ENCODE data around the gene MVB12B. TPM values are rescaled to one million over a fixed set of nuclear protein-coding genes. Genes with fewer than 3 reads are reported as not detected.

The MVB12B gene
- total and polyA plus RNA-seq, 8 donors = 2.3 to 21.9 (median 6.4) TPM

- Histone ChIP-seq H3K9me3 (no peaks in the 10 kb centered on the region), H3K4me1 (peaks cover 0 to 38% (median 9%) of the 10 kb centered on the region in 4 donors), H3K36me3 (peaks cover 0 to 20% (median 10%) of the 10 kb centered on the region in 4 donors), H3K27me3 (no peaks in the 10 kb centered on the region), H3K27ac (peak overlapping the region in 4 of 5 donors; percentile 52 to 79 (median 63)), H3K4me3 (no peak overlapping the region)
- peak; percentile 72 to 73 for DNase-seq
- no peak for TF ChIP-seq CTCF (IDR thresholded peaks at IDR 0.05)
- TF ChIP-seq POLR2AphosphoS5 (IDR thresholded peaks at IDR 0.05) = peak in 2 of 3 donors; percentile 24 to 35
- WGBS, 5 donors = 64 to 82% (median 70%) methylated on average over 17 of the region's 17 CpGs
- intact Hi-C loops (cut with DNase I; ENCODE audit: low total_unique reads) = no loop called here
Measured at GRCh38 chr9:126471084-126471624, 144.5 kb downstream of the MVB12B start.

- peak overlapping the region in 2 of 5 donors; percentile 52 to 79 for H3K27ac ChIP-seq
- WGBS, 5 donors = 68 to 79% (median 76%) methylated on average over 7 of the region's 7 CpGs
- no peak for TF ChIP-seq POLR2AphosphoS5 (IDR thresholded peaks at IDR 0.05)
- TF ChIP-seq POLR2A (IDR thresholded peaks at IDR 0.05) = no peak
- no peak for TF ChIP-seq CTCF (IDR thresholded peaks at IDR 0.05)
- TF ChIP-seq EP300 (IDR thresholded peaks at IDR 0.05) = no peak
- DNase-seq = no peak
- H3K4me3 ChIP-seq = no peak overlapping the region
- H3K36me3 ChIP-seq = peaks cover 0 to 20% (median 8%) of the 10 kb centered on the region in 4 donors
- H3K9me3 ChIP-seq = no peaks in the 10 kb centered on the region
- H3K4me1 ChIP-seq = peaks cover 0 to 38% (median 9%) of the 10 kb centered on the region in 4 donors
- H3K27me3 ChIP-seq = no peaks in the 10 kb centered on the region
- intact Hi-C loops (cut with DNase I; ENCODE audit: low total_unique reads) = no loop called here
Measured at GRCh38 chr9:126472198-126472947, 145.7 kb downstream of the MVB12B start.

- DNase-seq = no peak
- H3K9me3 ChIP-seq = no peaks in the 10 kb centered on the region
- H3K27me3 ChIP-seq = no peaks in the 10 kb centered on the region
- TF ChIP-seq CTCF (IDR thresholded peaks at IDR 0.05) (no peak), POLR2AphosphoS5 (IDR thresholded peaks at IDR 0.05) (no peak), EP300 (IDR thresholded peaks at IDR 0.05) (no peak), POLR2A (IDR thresholded peaks at IDR 0.05) (no peak)
- H3K4me3 ChIP-seq = no peak overlapping the region
- WGBS, 5 donors = 73 to 94% (median 82%) methylated on average over 3 of the region's 3 CpGs
- H3K4me1 ChIP-seq = peaks cover 0 to 38% (median 9%) of the 10 kb centered on the region in 4 donors
- intact Hi-C loops (cut with DNase I; ENCODE audit: low total_unique reads) = no loop called here
- peaks cover 0 to 16% (median 6%) of the 10 kb centered on the region in 4 donors for H3K36me3 ChIP-seq
- H3K27ac ChIP-seq = peak overlapping the region in 1 of 5 donors; percentile 79
Measured at GRCh38 chr9:126472948-126473298, 146.3 kb downstream of the MVB12B start.

- H3K9me3 ChIP-seq = no peaks in the 10 kb centered on the region
- H3K27ac ChIP-seq = no peak overlapping the region
- peaks cover 0 to 38% (median 9%) of the 10 kb centered on the region in 4 donors for H3K4me1 ChIP-seq
- TF ChIP-seq CTCF (IDR thresholded peaks at IDR 0.05) (no peak), POLR2AphosphoS5 (IDR thresholded peaks at IDR 0.05) (no peak), POLR2A (IDR thresholded peaks at IDR 0.05) (no peak), EP300 (IDR thresholded peaks at IDR 0.05) (no peak)
- 78 to 92% (median 86%) methylated on average over 7 of the region's 7 CpGs for WGBS, 5 donors
- DNase-seq = no peak
- H3K4me3 ChIP-seq = no peak overlapping the region
- H3K27me3 ChIP-seq = no peaks in the 10 kb centered on the region
- peaks cover 0 to 15% (median 3%) of the 10 kb centered on the region in 4 donors for H3K36me3 ChIP-seq
- intact Hi-C loops (cut with DNase I; ENCODE audit: low total_unique reads) = no loop called here
Measured at GRCh38 chr9:126474206-126474765, 147.7 kb downstream of the MVB12B start.
